Osteocyte (in vitro differentiated cells): ENCODE data around the gene RPS19BP1. TPM values are rescaled to one million over a fixed set of nuclear protein-coding genes. Genes with fewer than 3 reads are reported as not detected.

Experiments
- DNase-seq: peaks from one replicate; pipeline ENCODE4 v3.0.0; 2021; ENCODE audit warnings: mixed read lengths; ENCODE audit not compliant: unreplicated experiment; ENCODE audit errors: extremely low spot score
- H3K27ac Mint-ChIP-seq: one replicate; pipeline ENCODE4 v1.8.0; 2021; ENCODE audit warnings: mild to moderate bottlenecking, mixed read lengths; ENCODE audit not compliant: unreplicated experiment
- H3K27me3 Mint-ChIP-seq: one replicate; pipeline ENCODE4 v1.8.0; 2021; ENCODE audit warnings: mixed read lengths; ENCODE audit not compliant: unreplicated experiment
- H3K36me3 Mint-ChIP-seq: one replicate; pipeline ENCODE4 v1.8.0; 2021; ENCODE audit warnings: mixed read lengths; ENCODE audit not compliant: unreplicated experiment
- H3K4me1 Mint-ChIP-seq: one replicate; pipeline ENCODE4 v1.8.0; 2021; ENCODE audit warnings: mixed read lengths; ENCODE audit not compliant: unreplicated experiment
- H3K4me3 Mint-ChIP-seq: one replicate; pipeline ENCODE4 v1.8.0; 2021; ENCODE audit warnings: mild to moderate bottlenecking, moderate library complexity, mixed read lengths; ENCODE audit not compliant: unreplicated experiment
- H3K9me3 Mint-ChIP-seq: one replicate; pipeline ENCODE4 v1.8.0; 2021; ENCODE audit warnings: mixed read lengths; ENCODE audit not compliant: unreplicated experiment
- CTCF ChIP-seq: fragments of 200-600 bp; sonication (generic); IDR thresholded peaks from 2 replicates; pipeline ENCODE4 v1.5.0; 2021; ENCODE audit warnings: antibody characterized with exemption, mild to moderate bottlenecking, moderate library complexity
- total RNA-seq: library from RNA; stranded (reverse); gene quantifications from 2 replicates; pipeline ENCODE4 v1.2.1, GENCODE V29; 2021

The RPS19BP1 gene
- total RNA-seq, 1 donor from 2014 or later: 53.1 TPM

- H3K4me1 Mint-ChIP-seq: peaks cover 12% of the 10 kb centered on the region
- no peak overlapping the region for H3K4me3 Mint-ChIP-seq
- TF ChIP-seq CTCF: no peak
- no peaks in the 10 kb centered on the region for H3K27me3 Mint-ChIP-seq
- H3K36me3 Mint-ChIP-seq: peaks cover 5% of the 10 kb centered on the region
- no peak for DNase-seq
- no peak overlapping the region for H3K27ac Mint-ChIP-seq
- no peaks in the 10 kb centered on the region for H3K9me3 Mint-ChIP-seq
Measured at GRCh38 chr22:39492186-39492585, 40.4 kb downstream of the RPS19BP1 start.

- Mint-ChIP-seq H3K36me3 (peaks cover 6% of the 10 kb centered on the region), H3K4me1 (peaks cover 12% of the 10 kb centered on the region), H3K4me3 (no peak overlapping the region), H3K27me3 (no peaks in the 10 kb centered on the region), H3K9me3 (no peaks in the 10 kb centered on the region), H3K27ac (no peak overlapping the region)
- DNase-seq: no peak
- TF ChIP-seq CTCF: no peak
Measured at GRCh38 chr22:39491696-39492095, 40.9 kb downstream of the RPS19BP1 start.

GRCh38 chr22:39490966-39491680 is 41.4 kb downstream of the RPS19BP1 start:
- Mint-ChIP-seq H3K9me3 (no peaks in the 10 kb centered on the region), H3K27me3 (no peaks in the 10 kb centered on the region), H3K27ac (no peak overlapping the region), H3K4me3 (no peak overlapping the region), H3K4me1 (peaks cover 10% of the 10 kb centered on the region), H3K36me3 (peaks cover 7% of the 10 kb centered on the region)
- no peak for DNase-seq
- no peak for TF ChIP-seq CTCF

GRCh38 chr22:39490135-39490798 is 42.3 kb downstream of the RPS19BP1 start:
- H3K4me1 Mint-ChIP-seq: peaks cover 10% of the 10 kb centered on the region

More at GRCh38 chr22:39490135-39490798, 42.3 kb downstream of the RPS19BP1 start:
- TF ChIP-seq CTCF: no peak
- no peaks in the 10 kb centered on the region for H3K9me3 Mint-ChIP-seq
- peaks cover 7% of the 10 kb centered on the region for H3K36me3 Mint-ChIP-seq
- H3K4me3 Mint-ChIP-seq: no peak overlapping the region
- H3K27me3 Mint-ChIP-seq: no peaks in the 10 kb centered on the region
- no peak overlapping the region for H3K27ac Mint-ChIP-seq
- DNase-seq: no peak
